BLaER1 treated with 17β-estradiol and CSF1 and Interleukin-3, amounts not matched to agents 10 nM and 100 nM (cell line): Measurements from ENCODE around the gene GGA3.
"Not testable (repeated sequence)": the region's sequence is repeated elsewhere in the genome, so short reads cannot be mapped to it uniquely, and the experiment has no call there.

Experiments
- H3K27ac ChIP-seq, 11 experiments: shearing (Covaris generic); formaldehyde crosslinking; 2 replicates each; pipeline ENCODE4 v1.8.1; 2022
- H3K27me3 ChIP-seq, 11 experiments: shearing (Covaris generic); formaldehyde crosslinking; 2 replicates each; pipeline ENCODE4 v1.8.1; 2022
- H3K36me3 ChIP-seq, 11 experiments: shearing (Covaris generic); formaldehyde crosslinking; 2 replicates each; pipeline ENCODE4 v1.8.1; 2022
- H3K4me1 ChIP-seq, 10 experiments: shearing (Covaris generic); formaldehyde crosslinking; 2 replicates each; pipeline ENCODE4 v1.8.1; 2022
- H3K4me2 ChIP-seq, 11 experiments: shearing (Covaris generic); formaldehyde crosslinking; 2 replicates each; pipeline ENCODE4 v1.8.1; 2022
- H3K4me3 ChIP-seq, 10 experiments: shearing (Covaris generic); formaldehyde crosslinking; 2 replicates each; pipeline ENCODE4 v1.8.1; 2022
- H3K9ac ChIP-seq, 11 experiments: shearing (Covaris generic); formaldehyde crosslinking; 2 replicates each; pipeline ENCODE4 v1.8.1; 2022
- H3K9me3 ChIP-seq, 11 experiments: shearing (Covaris generic); formaldehyde crosslinking; replicated peaks in 1 of 11; 2 replicates each; pipeline ENCODE4 v1.8.1; 2022
- H4K20me1 ChIP-seq, 11 experiments: shearing (Covaris generic); formaldehyde crosslinking; 2 replicates each; pipeline ENCODE4 v1.8.1; 2022
- Cebpa-rat ChIP-seq, 11 experiments: shearing (Covaris generic); IDR thresholded peaks; 2 replicates each; pipeline ENCODE4 v1.8.1; 2022

GGA3 gene

GRCh38 chr17:75262112-75262606 is 753 bp upstream of the GGA3 start:
- H3K27ac ChIP-seq, result peak overlapping the region; percentile 94 to 99 (median 97)
- no peak for TF ChIP-seq Cebpa-rat (IDR thresholded peaks at IDR 0.05)
- H4K20me1 ChIP-seq, result peaks cover 0 to 39% (median 19%) of the 10 kb centered on the region in 11 experiments; a peak in 10 of 22 replicates
- peak overlapping the region; percentile 82 to 98 (median 95) for H3K4me2 ChIP-seq
- peak overlapping the region; percentile 85 to 98 (median 88) for H3K4me3 ChIP-seq
- H3K4me1 ChIP-seq, result peaks cover 27 to 63% (median 43%) of the 10 kb centered on the region in 10 experiments
- peaks cover 33 to 57% (median 44%) of the 10 kb centered on the region in 11 experiments for H3K36me3 ChIP-seq
- H3K9ac ChIP-seq, result peak overlapping the region; percentile 95 to 99 (median 99)
- H3K9me3 ChIP-seq, result no peaks in the 10 kb centered on the region
- no peaks in the 10 kb centered on the region for H3K27me3 ChIP-seq

- H3K4me2 ChIP-seq, result peak overlapping the region; percentile 82 to 99 (median 94)
- peak overlapping the region; percentile 95 to 99 (median 99) for H3K9ac ChIP-seq
- H3K27me3 ChIP-seq, result no peaks in the 10 kb centered on the region
- H3K9me3 ChIP-seq, result no peaks in the 10 kb centered on the region
- peaks cover 27 to 50% (median 35%) of the 10 kb centered on the region in 10 experiments for H3K4me1 ChIP-seq
- H3K27ac ChIP-seq, result peak overlapping the region; percentile 94 to 99 (median 97)
- H3K36me3 ChIP-seq, result peaks cover 25 to 43% (median 31%) of the 10 kb centered on the region in 11 experiments
- no peak for TF ChIP-seq Cebpa-rat (IDR thresholded peaks at IDR 0.05)
- peaks cover 0 to 31% (median 13%) of the 10 kb centered on the region in 11 experiments; a peak in 9 of 22 replicates for H4K20me1 ChIP-seq
- peak overlapping the region; percentile 85 to 98 (median 88) for H3K4me3 ChIP-seq
Observed at GRCh38 chr17:75260641-75261335, 618 bp downstream of the GGA3 start.

GRCh38 chr17:75257228-75257627 is 4.2 kb downstream of the GGA3 start:
- not testable (repeated sequence) for H3K4me2 ChIP-seq, H3K27me3 ChIP-seq, H3K9ac ChIP-seq, H3K27ac ChIP-seq, H3K9me3 ChIP-seq, H3K4me3 ChIP-seq
- peaks cover 1 to 52% (median 9%) of the 10 kb centered on the region in 11 experiments; a peak in 12 of 22 replicates for H4K20me1 ChIP-seq
- H3K36me3 ChIP-seq, result peaks cover 0 to 13% (median 2%) of the 10 kb centered on the region in 11 experiments; a peak in 7 of 22 replicates
- H3K4me1 ChIP-seq, result peaks cover 16 to 36% (median 24%) of the 10 kb centered on the region in 10 experiments

GRCh38 chr17:75255954-75256698 is 5.3 kb downstream of the GGA3 start:
- H3K36me3 ChIP-seq, result peaks cover 0 to 13% (median 3%) of the 10 kb centered on the region in 11 experiments; a peak in 7 of 22 replicates
- not testable (repeated sequence) for H3K9me3 ChIP-seq, H3K27me3 ChIP-seq, H3K4me3 ChIP-seq, H3K4me2 ChIP-seq, H3K9ac ChIP-seq, H3K27ac ChIP-seq
- H3K4me1 ChIP-seq, result peaks cover 27 to 47% (median 35%) of the 10 kb centered on the region in 10 experiments
- H4K20me1 ChIP-seq, result peaks cover 5 to 63% (median 19%) of the 10 kb centered on the region in 11 experiments; a peak in 13 of 22 replicates

GRCh38 chr17:75252039-75252816 is 9.2 kb downstream of the GGA3 start:
- peaks cover 7 to 16% (median 13%) of the 10 kb centered on the region in 11 experiments; a peak in 16 of 22 replicates for H3K36me3 ChIP-seq
- H3K4me3 ChIP-seq, result no peak overlapping the region
- no peaks in the 10 kb centered on the region for H3K9me3 ChIP-seq
- no peaks in the 10 kb centered on the region for H3K27me3 ChIP-seq
- H3K4me2 ChIP-seq, result peak overlapping the region; percentile 71 to 96 (median 88)
- peaks cover 5 to 67% (median 24%) of the 10 kb centered on the region in 11 experiments; a peak in 14 of 22 replicates for H4K20me1 ChIP-seq
- peak overlapping the region in 7 of 11 experiments; percentile 7 to 69 (median 41); a peak in 7 of 22 replicates for H3K9ac ChIP-seq
- peaks cover 38 to 58% (median 48%) of the 10 kb centered on the region in 10 experiments for H3K4me1 ChIP-seq
- TF ChIP-seq Cebpa-rat (IDR thresholded peaks at IDR 0.05), result no peak
- H3K27ac ChIP-seq, result peak overlapping the region in 10 of 11 experiments; percentile 20 to 79 (median 74); a peak in 19 of 22 replicates

- peak in 1 of 11 experiments; percentile 30; a peak in 1 of 22 replicates for TF ChIP-seq Cebpa-rat (IDR thresholded peaks at IDR 0.05)
- Histone ChIP-seq H3K4me3 (peak overlapping the region in 7 of 10 experiments; percentile 31 to 50 (median 37); a peak in 10 of 20 replicates), H4K20me1 (peaks cover 5 to 81% (median 24%) of the 10 kb centered on the region in 11 experiments; a peak in 13 of 22 replicates), H3K4me2 (peak overlapping the region; percentile 71 to 96 (median 88)), H3K9me3 (no peaks in the 10 kb centered on the region), H3K4me1 (peaks cover 56 to 77% (median 66%) of the 10 kb centered on the region in 10 experiments), H3K27ac (peak overlapping the region; percentile 37 to 79 (median 73)), H3K27me3 (no peaks in the 10 kb centered on the region), H3K9ac (peak overlapping the region; percentile 51 to 69 (median 61)), H3K36me3 (peaks cover 26 to 37% (median 30%) of the 10 kb centered on the region in 11 experiments)
Observed at GRCh38 chr17:75250009-75250471, 11.4 kb downstream of the GGA3 start.

- Histone ChIP-seq H3K27me3 (no peaks in the 10 kb centered on the region), H3K4me2 (peak overlapping the region; percentile 71 to 96 (median 88)), H3K9me3 (no peaks in the 10 kb centered on the region), H3K4me1 (peaks cover 61 to 82% (median 70%) of the 10 kb centered on the region in 10 experiments), H3K9ac (peak overlapping the region; percentile 51 to 69 (median 61); a peak in 20 of 22 replicates), H4K20me1 (peaks cover 5 to 82% (median 24%) of the 10 kb centered on the region in 11 experiments; a peak in 13 of 22 replicates), H3K36me3 (peaks cover 26 to 40% (median 32%) of the 10 kb centered on the region in 11 experiments), H3K4me3 (peak overlapping the region in 6 of 10 experiments; percentile 31 to 50 (median 38); a peak in 9 of 20 replicates), H3K27ac (peak overlapping the region; percentile 37 to 79 (median 73); a peak in 21 of 22 replicates)
- TF ChIP-seq Cebpa-rat (IDR thresholded peaks at IDR 0.05), result no peak
Observed at GRCh38 chr17:75249564-75249963, 11.8 kb downstream of the GGA3 start.

- H3K36me3 ChIP-seq, result peaks cover 51 to 70% (median 61%) of the 10 kb centered on the region in 11 experiments
Observed at GRCh38 chr17:75246404-75246803, 15.0 kb downstream of the GGA3 start.

More at GRCh38 chr17:75246404-75246803, 15.0 kb downstream of the GGA3 start:
- Histone ChIP-seq H3K4me3 (no peak overlapping the region), H3K27ac (peak overlapping the region in 9 of 11 experiments; percentile 26 to 89 (median 80); a peak in 17 of 22 replicates), H3K4me2 (peak overlapping the region; percentile 78 to 96 (median 90); a peak in 21 of 22 replicates), H3K9me3 (no peaks in the 10 kb centered on the region), H3K27me3 (no peaks in the 10 kb centered on the region), H3K9ac (peak overlapping the region in 9 of 11 experiments; percentile 27 to 80 (median 71); a peak in 17 of 22 replicates), H4K20me1 (peaks cover 0 to 72% (median 12%) of the 10 kb centered on the region in 11 experiments; a peak in 13 of 22 replicates), H3K4me1 (peaks cover 71 to 95% (median 87%) of the 10 kb centered on the region in 10 experiments)
- TF ChIP-seq Cebpa-rat (IDR thresholded peaks at IDR 0.05), result no peak
